AG04449 (cell line): ENCODE results near the gene SNX17.
"Not testable (repeated sequence)": the region's sequence is repeated elsewhere in the genome, so short reads cannot be mapped to it uniquely, and the experiment has no call there.

ENCODE experiments used
- CTCF ChIA-PET: fragments of 350-600 bp; formaldehyde crosslinking; extraction: SDS; loops from one replicate; lab custom pipeline; 2021; ENCODE audit warnings: antibody characterized with exemption; lab: Yijun Ruan, JAX
- POLR2A ChIA-PET: fragments of 400-600, 350-600 bp; formaldehyde crosslinking; extraction: SDS; loops from one replicate; lab custom pipeline; 2020; ENCODE audit warnings: antibody characterized with exemption, inconsistent platforms; lab: Yijun Ruan, JAX
- DNase-seq: peaks from one replicate; pipeline ENCODE4 v3.0.0-alpha.2; 2010; ENCODE audit warnings: low read depth, low spot score
- H3K4me3 ChIP-seq: 2 replicates; pipeline ENCODE4 v1.5.1; 2011; ENCODE audit warnings: low read depth, mild to moderate bottlenecking, control low read depth, low read length
- TF ChIP-seq, protein P1 (sequence below): IDR thresholded peaks from one replicate; pipeline ENCODE4 v1.5.1; 2011; ENCODE audit warnings: mild to moderate bottlenecking, moderate library complexity, low read length, control low read depth, inconsistent platforms; ENCODE audit not compliant: insufficient read depth; ENCODE audit errors: missing control alignments

The SNX17 gene

DNA sequence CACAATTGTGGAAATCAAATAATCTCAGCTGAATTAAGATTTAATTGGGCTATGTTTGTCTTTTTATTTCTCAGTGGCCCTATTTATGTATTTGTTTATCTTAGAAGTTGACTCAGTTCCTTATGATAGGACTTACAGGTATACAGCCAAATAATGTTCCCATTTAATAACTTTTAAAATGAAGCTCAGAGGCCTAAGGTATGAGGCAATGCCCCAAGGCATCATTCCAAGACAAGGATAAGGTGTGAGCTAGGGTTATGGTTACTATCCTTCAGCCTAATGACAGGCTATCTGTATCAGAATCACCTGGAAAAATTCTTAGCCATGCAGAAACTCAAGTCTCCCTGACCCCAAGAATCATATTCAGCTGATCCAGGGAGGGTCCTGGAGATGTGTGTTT is 50.6 kb downstream of the SNX17 start:
- no peak for DNase-seq
- POLR2A ChIA-PET, result no interaction called here

DNA sequence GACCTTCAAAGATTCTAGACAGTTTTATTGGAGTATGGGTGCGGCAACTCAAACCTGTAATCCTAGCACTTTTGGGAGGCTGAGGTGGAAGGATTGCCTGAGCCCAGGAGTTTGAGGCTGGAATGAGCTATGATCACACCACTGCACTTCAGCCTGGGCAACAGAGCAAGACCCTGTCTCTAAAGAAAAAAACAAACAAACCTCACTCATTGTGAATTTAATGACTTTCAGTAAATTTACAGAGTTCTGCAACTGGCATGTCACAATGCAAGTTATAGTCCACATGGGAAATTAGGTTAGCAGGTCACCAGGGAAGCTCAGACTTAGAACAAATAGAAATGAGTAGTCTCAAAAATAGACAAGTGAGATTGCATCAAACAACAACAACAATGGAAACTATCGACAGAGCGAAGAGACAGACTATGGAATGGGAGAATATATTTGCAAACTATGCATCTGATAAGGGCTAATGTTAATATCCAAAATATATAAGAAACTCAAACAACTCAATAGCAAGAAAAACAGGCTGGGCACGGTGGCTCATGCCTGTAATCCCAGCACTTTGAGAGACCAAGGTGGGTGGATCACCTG is 51.3 kb downstream of the SNX17 start:
- DNase-seq, result no peak
- H3K4me3 ChIP-seq, result no peak overlapping the region
- CTCF ChIA-PET, result no interaction called here
- POLR2A ChIA-PET, result no interaction called here
- TF ChIP-seq, protein P1, sequence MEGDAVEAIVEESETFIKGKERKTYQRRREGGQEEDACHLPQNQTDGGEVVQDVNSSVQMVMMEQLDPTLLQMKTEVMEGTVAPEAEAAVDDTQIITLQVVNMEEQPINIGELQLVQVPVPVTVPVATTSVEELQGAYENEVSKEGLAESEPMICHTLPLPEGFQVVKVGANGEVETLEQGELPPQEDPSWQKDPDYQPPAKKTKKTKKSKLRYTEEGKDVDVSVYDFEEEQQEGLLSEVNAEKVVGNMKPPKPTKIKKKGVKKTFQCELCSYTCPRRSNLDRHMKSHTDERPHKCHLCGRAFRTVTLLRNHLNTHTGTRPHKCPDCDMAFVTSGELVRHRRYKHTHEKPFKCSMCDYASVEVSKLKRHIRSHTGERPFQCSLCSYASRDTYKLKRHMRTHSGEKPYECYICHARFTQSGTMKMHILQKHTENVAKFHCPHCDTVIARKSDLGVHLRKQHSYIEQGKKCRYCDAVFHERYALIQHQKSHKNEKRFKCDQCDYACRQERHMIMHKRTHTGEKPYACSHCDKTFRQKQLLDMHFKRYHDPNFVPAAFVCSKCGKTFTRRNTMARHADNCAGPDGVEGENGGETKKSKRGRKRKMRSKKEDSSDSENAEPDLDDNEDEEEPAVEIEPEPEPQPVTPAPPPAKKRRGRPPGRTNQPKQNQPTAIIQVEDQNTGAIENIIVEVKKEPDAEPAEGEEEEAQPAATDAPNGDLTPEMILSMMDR, result no peak

More for the DNA sequence above, 50.6 kb downstream of the SNX17 start:
- H3K4me3 ChIP-seq, result no peak overlapping the region
- CTCF ChIA-PET, result no interaction called here
- TF ChIP-seq, protein P1, result no peak

DNA sequence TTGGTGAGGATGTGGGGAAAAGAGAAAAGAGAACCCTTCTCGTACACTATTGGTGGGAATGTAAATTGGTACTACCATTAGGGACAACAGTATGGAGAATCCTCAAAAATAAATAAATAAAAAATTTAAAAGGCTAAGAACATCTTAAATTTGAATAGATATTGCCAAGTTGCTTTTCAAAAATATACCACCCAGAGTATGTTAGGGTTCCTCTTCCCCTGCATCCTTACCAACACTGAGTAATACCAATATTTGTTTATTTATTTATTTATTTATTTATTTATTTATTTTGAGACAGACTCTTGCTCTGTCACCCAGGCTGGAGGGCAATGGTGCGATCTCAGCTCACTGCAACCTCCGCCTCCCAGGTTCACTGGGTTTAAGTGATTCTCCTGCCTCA is 52.5 kb downstream of the SNX17 start:
- no peak for DNase-seq
- TF ChIP-seq, protein P1, result no peak
- POLR2A ChIA-PET, result no interaction called here
- H3K4me3 ChIP-seq, result no peak overlapping the region
- CTCF ChIA-PET, result interaction anchor here (1.6 to 2.2 kb wide), 2 partner anchors 9 to 14 kb away, joined by 4 to 7 read pairs; partner anchors contain the start of gene PPM1G

DNA sequence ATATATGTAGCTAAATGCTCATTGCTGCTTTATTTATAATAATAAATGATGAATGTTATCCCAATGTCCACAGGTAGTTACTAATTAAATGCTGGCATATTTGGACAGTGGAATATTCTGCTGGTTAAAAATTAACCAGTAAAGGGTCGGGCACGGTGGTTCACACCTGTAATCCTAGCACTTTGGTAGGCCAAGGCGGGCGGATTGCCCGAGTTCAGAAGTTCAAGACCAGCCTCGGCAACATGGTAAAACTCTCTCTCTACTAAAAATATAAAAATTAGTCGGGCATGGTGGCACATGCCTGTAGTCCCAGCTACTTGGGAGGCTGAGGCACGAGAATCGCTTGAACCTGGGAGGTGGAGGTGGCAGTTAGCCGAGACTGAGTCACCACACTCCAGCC is 54.6 kb downstream of the SNX17 start:
- H3K4me3 ChIP-seq, POLR2A ChIA-PET, DNase-seq: not testable (repeated sequence)
- CTCF ChIA-PET, result interaction anchor here (2.2 kb wide), 1 partner anchor 16 kb away, joined by 7 read pairs; the partner anchor contains the start of gene PPM1G
